ENCODE results near the gene ATF5. TPM values are rescaled to one million over a fixed set of nuclear protein-coding genes. Genes with fewer than 3 reads are reported as not detected.

Gene ATF5
- total and polyA plus RNA-seq, 2 of the 13 experiments (the other 11 are each of a cell fraction or from before 2014, with no cell fraction given), result 5.2 to 10.3 TPM

DNA sequence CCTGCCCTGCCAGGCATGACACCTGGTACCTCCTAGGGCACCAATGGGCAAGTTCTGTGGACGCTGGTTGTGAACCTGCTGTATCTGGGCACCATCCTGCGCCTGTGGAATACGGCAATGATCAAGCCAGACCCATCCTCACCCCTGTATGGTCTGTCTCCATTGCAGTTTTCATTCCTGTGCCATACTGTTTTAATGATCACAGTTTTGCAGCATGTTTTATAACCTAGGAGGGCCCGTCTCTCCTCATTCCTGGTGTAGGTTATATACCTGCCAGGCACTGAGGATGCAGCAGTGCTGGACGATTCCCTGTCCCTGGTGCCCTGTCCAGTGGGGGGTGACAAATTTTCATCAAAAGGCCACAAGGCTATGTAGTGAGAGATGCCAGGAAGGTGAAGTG is 45.9 kb upstream of the ATF5 start (continued):
- TF ChIP-seq, protein P1, sequence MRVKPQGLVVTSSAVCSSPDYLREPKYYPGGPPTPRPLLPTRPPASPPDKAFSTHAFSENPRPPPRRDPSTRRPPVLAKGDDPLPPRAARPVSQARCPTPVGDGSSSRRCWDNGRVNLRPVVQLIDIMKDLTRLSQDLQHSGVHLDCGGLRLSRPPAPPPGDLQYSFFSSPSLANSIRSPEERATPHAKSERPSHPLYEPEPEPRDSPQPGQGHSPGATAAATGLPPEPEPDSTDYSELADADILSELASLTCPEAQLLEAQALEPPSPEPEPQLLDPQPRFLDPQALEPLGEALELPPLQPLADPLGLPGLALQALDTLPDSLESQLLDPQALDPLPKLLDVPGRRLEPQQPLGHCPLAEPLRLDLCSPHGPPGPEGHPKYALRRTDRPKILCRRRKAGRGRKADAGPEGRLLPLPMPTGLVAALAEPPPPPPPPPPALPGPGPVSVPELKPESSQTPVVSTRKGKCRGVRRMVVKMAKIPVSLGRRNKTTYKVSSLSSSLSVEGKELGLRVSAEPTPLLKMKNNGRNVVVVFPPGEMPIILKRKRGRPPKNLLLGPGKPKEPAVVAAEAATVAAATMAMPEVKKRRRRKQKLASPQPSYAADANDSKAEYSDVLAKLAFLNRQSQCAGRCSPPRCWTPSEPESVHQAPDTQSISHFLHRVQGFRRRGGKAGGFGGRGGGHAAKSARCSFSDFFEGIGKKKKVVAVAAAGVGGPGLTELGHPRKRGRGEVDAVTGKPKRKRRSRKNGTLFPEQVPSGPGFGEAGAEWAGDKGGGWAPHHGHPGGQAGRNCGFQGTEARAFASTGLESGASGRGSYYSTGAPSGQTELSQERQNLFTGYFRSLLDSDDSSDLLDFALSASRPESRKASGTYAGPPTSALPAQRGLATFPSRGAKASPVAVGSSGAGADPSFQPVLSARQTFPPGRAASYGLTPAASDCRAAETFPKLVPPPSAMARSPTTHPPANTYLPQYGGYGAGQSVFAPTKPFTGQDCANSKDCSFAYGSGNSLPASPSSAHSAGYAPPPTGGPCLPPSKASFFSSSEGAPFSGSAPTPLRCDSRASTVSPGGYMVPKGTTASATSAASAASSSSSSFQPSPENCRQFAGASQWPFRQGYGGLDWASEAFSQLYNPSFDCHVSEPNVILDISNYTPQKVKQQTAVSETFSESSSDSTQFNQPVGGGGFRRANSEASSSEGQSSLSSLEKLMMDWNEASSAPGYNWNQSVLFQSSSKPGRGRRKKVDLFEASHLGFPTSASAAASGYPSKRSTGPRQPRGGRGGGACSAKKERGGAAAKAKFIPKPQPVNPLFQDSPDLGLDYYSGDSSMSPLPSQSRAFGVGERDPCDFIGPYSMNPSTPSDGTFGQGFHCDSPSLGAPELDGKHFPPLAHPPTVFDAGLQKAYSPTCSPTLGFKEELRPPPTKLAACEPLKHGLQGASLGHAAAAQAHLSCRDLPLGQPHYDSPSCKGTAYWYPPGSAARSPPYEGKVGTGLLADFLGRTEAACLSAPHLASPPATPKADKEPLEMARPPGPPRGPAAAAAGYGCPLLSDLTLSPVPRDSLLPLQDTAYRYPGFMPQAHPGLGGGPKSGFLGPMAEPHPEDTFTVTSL (CRISPR knock-in tag; IDR thresholded peaks at IDR 0.05; ENCODE audit: borderline replicate concordance), result no peak
- TF ChIP-seq, protein P2, sequence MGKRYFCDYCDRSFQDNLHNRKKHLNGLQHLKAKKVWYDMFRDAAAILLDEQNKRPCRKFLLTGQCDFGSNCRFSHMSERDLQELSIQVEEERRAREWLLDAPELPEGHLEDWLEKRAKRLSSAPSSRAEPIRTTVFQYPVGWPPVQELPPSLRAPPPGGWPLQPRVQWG (CRISPR knock-in tag; IDR thresholded peaks at IDR 0.05; ENCODE audit: borderline replicate concordance, low read depth), result no peak
- TF ChIP-seq ZNF558 (CRISPR knock-in tag; IDR thresholded peaks at IDR 0.05; ENCODE audit: borderline replicate concordance) (no peak), KAT8 (CRISPR knock-in tag; IDR thresholded peaks at IDR 0.05) (no peak), RFX5 (IDR thresholded peaks at IDR 0.05; ENCODE audit: low read depth, low read length) (no peak), SUZ12 (IDR thresholded peaks at IDR 0.05; ENCODE audit: low read depth, low read length) (no peak), RARA (CRISPR knock-in tag; IDR thresholded peaks at IDR 0.05) (no peak), ZZZ3 (CRISPR knock-in tag; IDR thresholded peaks at IDR 0.05; ENCODE audit: borderline replicate concordance) (no peak), ZSCAN31 (CRISPR knock-in tag; IDR thresholded peaks at IDR 0.05; ENCODE audit: low read depth) (no peak), ZNF83 (CRISPR knock-in tag; IDR thresholded peaks at IDR 0.05; ENCODE audit: borderline replicate concordance) (no peak), ZNF274 (CRISPR knock-in tag; IDR thresholded peaks at IDR 0.05) (no peak), KDM1A (CRISPR knock-in tag; IDR thresholded peaks at IDR 0.05) (no peak)
